Lower leg skin (tissue), 4 donors: ENCODE data around the gene EVI5. TPM values are rescaled to one million over a fixed set of nuclear protein-coding genes. Genes with fewer than 3 reads are reported as not detected.
A peak's percentile ranks its signal among the peaks of the same experiment; 100 is the strongest.

Source experiments
- DNase-seq, 2 donors: peaks; one replicate each; pipeline ENCODE4 v3.0.0-alpha.2; 2019; ENCODE audit warnings: low spot score in 2 of 2
- H3K4me3 ChIP-seq: fragments of 200-600 bp; sonication (generic); 2 replicates; pipeline ENCODE4 v1.5.1; 2017; ENCODE audit warnings: mild to moderate bottlenecking, low read depth; ENCODE audit not compliant: poor library complexity, severe bottlenecking
- CTCF ChIP-seq, 3 donors: fragments of 450-650 bp; IDR thresholded peaks; one replicate each; pipeline ENCODE4 v1.5.1; 2016; ENCODE audit warnings: antibody characterized with exemption in 3 of 3, mild to moderate bottlenecking in 3 of 3, moderate library complexity in 2 of 3
- POLR2A ChIP-seq, 2 donors: fragments of 450-650 bp; IDR thresholded peaks; one replicate each; pipeline ENCODE4 v1.6.1; 2016 to 2017; ENCODE audit warnings: antibody characterized with exemption in 2 of 2, mild to moderate bottlenecking in 1 of 2, moderate library complexity in 1 of 2
- WGBS, 2 donors: methylation state at CpG; one replicate each; pipeline ENCODE4 v1.1.5; 2018; 5-methylcytosine and 5-hydroxymethylcytosine counted together
- intact Hi-C: fragments of 100-400 bp; cut with DNase I; formaldehyde crosslinking; loops from one replicate; pipeline ENCODE4 v1.15.0; 2023; ENCODE audit warnings: low total_unique reads
- total RNA-seq, 4 donors: library from RNA; depleted of rRNA; stranded (reverse); fragments of >200 nt; gene quantifications; one replicate each; pipeline ENCODE4 v1.1.0, GENCODE V29; 2016

Gene EVI5
- total RNA-seq, 4 donors from 2014 or later = 14.2 to 26.3 (median 21.4) TPM

- TF ChIP-seq POLR2A (IDR thresholded peaks at IDR 0.05) (no peak), CTCF (IDR thresholded peaks at IDR 0.05) (peak in 1 of 3 donors; percentile 25)
- 92 to 94% methylated on average over 3 of the region's 3 CpGs for WGBS, 2 donors
- H3K4me3 ChIP-seq = no peak overlapping the region
- no peak for DNase-seq
- intact Hi-C loops = no loop called here
These were observed 33.3 kb upstream of the EVI5 start for GRCh38 chr1:92817986-92818764.

- no peak overlapping the region for H3K4me3 ChIP-seq
- no peak for DNase-seq
- intact Hi-C loops = no loop called here
- 43 to 50% methylated on average over 1 of the region's 1 CpG for WGBS, 2 donors
- TF ChIP-seq POLR2A (IDR thresholded peaks at IDR 0.05) (no peak), CTCF (IDR thresholded peaks at IDR 0.05) (no peak)
These were observed 32.3 kb upstream of the EVI5 start for GRCh38 chr1:92817137-92817697.

DNA sequence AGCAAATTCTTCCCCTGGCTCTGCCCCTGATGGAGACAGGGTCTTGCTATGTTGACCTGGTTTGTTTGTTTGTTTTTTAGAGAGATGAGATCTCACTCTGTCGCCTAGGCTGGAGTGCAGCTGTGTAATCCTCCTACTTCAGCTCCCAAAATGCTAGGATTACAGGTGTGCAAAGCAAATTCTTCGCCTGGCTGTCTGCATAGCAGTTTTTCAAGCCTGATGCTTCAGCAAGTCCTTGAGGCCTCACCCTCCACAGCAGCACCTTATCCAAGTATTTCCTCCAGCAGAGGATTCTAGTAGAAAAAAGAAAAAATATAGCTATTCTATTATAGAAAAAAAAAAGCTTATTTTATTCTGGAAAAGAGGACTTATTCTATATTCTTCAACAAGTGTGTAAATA, 31.8 kb upstream of the EVI5 start:
- 85% methylated on average over 2 of the region's 2 CpGs for WGBS, 2 donors
- no peak for TF ChIP-seq POLR2A (IDR thresholded peaks at IDR 0.05)
- TF ChIP-seq CTCF (IDR thresholded peaks at IDR 0.05) = no peak
- H3K4me3 ChIP-seq = no peak overlapping the region
- intact Hi-C loops = no loop called here
- DNase-seq = no peak

DNA sequence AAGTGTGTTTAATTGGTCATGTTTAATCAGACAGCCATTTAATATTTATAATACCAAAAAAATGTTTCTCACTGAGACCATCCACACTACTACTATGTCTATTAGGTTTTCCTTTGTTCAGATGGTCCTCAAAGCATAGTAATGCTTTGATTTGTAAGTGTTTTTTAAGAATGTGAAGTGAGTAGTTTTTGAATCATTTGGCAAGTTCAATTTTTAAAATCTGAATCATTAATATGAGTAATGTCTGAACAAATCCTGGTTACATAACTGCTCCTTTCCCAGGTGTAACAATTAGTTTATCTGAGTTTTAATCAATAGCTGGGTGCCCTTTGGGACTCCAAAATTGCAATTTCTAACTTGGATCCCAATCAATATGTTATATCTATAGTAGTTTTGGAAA, 23.5 kb upstream of the EVI5 start:
- no peak for DNase-seq
- no peak for TF ChIP-seq POLR2A (IDR thresholded peaks at IDR 0.05)
- TF ChIP-seq CTCF (IDR thresholded peaks at IDR 0.05) = no peak
- intact Hi-C loops = no loop called here
- no peak overlapping the region for H3K4me3 ChIP-seq

DNA sequence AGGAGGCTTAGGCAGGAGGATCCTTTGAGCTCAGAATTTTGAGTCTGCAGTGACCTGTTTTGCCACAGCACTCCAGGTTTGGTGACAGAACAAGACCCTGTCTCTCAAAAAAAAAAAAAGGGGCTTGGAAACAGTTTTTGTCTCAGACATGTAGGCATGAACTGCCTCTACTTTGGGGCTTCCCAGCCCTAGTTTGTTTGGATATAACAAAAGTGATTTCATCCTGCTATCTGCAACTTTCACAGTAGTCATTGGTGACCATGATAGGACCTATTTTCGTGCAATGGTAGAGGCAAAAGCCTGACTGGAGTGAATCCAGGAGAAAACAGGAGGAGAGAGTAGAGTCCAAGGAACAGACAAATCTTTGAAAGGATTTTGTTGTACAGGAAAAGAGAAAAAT, 20.3 kb upstream of the EVI5 start:
- 84 to 93% methylated on average over 1 of the region's 1 CpG for WGBS, 2 donors
- no peak for DNase-seq
- TF ChIP-seq POLR2A (IDR thresholded peaks at IDR 0.05) (no peak), CTCF (IDR thresholded peaks at IDR 0.05) (no peak)
- no peak overlapping the region for H3K4me3 ChIP-seq
- intact Hi-C loops = no loop called here
